ENCODE data around the gene LRSAM1.

DNA sequence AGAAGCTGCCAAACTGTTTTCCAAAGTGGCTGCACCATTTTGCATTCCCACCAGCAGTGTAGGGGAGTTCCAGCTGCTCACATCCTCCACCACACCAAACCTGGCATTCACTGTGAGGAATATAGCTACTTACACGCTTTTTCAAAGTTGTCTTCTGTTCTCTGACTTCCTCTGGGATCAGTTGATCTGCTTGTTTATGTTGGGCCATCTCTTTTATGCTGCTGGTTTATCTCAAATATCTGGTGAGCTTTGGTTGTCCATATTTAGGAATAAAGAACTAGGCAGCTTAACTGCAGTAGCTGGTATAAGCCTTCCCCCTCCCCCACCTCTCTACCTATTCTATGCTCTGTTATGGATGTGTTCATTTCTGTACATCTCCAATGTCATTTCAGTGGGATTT, 35.7 kb upstream of the LRSAM1 start:
- TF ChIP-seq CTCF (IDR thresholded peaks at IDR 0.05) (no peak), POLR2A (IDR thresholded peaks at IDR 0.05) (no peak)
